8988T (cell line): ENCODE results near the gene PAXX.
"Not testable (repeated sequence)": the region's sequence is repeated elsewhere in the genome, so short reads cannot be mapped to it uniquely, and the experiment has no call there.

Source experiments
- DNase-seq: peaks from one replicate; pipeline ENCODE4 v3.0.0; 2011

The PAXX gene

DNA sequence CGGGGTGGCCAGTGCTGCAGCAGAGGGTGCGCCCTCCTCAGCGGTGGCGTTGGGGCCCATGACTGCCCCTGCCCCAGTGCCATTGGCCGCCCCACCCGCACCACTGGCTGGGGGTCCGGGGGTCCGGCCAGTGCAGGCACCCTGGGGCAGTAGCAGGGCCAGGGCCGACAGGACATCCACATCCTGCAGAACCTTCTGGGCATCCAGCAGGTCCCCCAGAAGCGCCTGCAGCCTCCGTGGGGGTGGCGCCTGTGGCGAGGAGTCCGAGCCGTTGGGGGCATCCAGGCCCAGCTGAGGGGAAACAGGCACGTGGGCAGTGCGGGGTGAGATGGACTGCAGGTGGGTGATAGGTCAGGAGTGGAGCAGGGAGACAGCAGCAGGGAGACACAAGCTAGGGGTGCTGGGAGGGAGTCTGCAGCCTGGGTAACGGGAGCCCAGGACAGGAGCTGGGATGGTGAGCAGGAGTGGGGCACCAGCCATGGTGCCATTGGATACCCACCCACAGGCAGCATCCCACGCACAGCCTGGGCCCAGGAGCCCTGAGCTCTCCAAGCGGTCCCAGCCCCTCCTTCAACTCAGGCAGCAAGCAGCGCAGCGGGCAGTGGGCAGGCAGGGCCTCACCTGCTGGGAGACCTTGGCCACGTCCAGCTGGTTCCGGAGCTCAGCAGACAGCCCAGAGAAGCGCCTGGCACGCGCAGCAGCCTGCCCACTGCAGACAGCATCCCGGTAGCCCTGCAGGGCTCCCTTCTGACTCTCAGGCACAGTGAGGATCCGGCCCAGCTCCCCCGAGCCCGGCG lies 28.7 kb downstream of the PAXX start:
- no peak for DNase-seq

DNA sequence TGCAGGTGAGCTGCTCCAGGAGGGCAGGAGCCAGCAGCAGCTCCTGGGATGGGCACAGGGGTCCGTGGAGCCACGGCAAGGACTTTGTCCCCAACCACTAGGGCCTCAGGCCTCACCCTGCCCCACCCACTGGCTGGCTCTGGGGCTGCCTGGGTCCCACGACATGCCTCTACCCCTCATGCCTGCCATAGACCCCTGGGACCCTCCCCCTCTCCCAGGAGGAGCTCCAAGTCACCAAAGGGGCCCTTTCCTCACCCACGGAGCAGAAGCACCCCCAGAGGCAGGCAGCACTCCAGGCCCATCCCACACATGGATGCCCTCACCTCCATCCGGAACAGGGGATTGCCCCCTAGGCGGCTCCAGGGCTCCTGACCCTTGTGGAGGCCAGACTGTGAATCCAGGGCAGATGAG lies 29.4 kb downstream of the PAXX start:
- DNase-seq = no peak

DNA sequence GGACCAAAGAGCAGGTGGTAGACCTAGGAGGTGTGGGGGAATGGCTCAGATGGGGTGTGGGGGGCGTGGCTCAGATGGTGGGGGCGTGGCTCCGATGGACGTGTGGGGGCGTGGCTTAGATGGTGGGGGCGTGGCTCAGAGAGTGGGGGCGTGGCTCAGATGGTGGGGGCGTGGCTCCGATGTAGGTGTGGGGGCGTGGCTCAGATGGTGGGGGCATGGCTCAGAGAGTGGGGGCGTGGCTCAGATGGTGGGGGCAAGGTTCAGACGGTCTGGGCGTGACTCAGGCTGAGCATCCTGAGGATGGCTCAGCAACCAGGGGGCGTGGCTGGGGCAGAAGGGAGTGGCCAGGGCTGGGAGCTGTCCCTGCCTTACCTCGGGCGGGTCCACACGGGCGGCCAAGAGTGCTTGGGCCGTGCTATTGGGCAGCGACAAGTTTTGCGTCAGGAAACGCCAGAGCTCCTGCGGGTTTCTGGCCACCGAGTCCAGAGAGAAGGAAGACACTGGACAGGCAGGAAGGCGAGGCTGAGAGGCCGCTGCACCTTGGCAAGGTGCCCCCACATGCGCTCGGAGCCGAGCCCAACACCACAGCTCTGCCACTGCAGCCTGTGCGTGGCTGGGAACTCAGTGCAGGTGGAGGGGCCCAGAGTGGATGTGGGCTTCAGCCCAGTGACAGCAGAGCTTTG lies 29.9 kb downstream of the PAXX start:
- no peak for DNase-seq

DNA sequence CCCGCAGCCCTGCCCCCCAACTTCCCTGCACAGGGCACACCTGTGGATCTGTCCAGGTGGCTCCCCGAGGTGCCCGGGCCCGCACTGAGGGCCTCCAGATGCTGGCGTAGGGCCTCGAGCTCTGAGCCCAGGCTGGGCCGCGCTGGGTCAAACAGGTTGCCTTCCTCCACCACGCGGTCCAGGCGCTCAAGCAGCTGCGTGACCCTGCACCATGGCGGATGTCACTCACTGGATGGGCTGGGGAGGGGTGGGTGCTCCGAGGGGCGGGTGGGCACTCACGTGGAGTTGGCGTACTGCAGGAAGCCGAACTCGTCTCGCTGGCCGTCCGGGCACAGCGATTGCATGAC lies 30.4 kb downstream of the PAXX start:
- no peak for DNase-seq

DNA sequence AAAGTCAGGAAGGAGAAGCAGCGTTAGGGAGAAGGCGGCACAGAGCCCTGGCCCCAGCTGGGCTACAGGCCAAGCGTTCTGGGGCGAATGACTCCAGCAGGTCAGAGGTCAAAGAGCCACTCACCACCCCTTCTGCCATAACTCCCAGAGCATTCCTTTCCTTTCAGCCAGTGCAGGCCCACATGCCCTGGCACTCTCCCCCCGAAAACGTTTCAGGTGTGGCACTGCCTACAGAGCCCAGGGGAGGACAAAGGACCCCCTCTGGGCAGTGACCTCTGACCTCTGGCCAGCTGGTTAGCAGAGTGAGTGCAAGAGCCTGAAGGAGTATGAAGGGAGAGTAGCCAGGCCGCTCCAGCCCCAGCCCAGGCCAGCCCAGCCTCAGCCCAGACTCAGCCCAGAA lies 30.9 kb downstream of the PAXX start:
- DNase-seq = no peak

DNA sequence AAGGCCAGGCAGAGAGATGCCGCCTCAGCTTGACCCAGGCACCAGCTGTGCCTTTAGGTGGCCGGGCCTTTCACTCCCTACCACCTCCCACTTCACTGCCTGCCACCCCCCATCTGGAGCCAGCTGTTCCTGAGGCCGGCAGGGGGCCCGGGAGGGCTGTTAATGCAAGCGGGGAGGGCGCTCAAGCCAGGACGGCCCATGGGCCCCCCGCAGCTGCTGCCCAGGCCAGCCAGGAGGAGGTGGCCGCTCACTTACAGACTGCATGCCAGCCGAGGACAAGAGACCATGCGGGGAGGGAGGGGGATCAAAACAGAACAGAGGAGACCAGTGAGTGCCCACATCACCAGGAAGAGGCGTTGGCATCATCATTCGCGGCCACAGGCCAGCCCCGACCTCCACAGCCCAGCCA lies 31.4 kb downstream of the PAXX start:
- no peak for DNase-seq

DNA sequence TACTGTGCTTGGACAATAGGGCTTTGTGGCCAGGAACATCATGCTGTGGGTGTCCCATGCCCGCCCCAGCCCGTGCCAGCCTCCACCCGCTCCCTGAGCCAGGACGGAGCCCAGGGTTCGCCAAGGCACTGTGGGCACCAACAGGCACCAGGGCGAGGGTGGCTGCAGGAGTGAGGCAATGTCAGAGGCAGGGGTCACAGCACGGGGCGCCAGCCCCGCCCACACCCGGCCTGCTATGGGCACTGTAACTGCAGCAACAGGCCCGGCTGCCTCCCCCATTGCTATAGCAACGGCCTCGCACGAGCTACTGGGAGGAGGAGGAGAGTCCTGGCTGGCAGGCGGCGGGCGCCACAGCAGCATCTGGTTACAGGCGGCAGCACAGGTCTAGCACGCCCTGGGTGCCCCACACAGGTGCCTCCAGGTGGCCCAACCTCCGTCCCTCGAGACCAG lies 33.3 kb downstream of the PAXX start:
- DNase-seq = no peak

DNA sequence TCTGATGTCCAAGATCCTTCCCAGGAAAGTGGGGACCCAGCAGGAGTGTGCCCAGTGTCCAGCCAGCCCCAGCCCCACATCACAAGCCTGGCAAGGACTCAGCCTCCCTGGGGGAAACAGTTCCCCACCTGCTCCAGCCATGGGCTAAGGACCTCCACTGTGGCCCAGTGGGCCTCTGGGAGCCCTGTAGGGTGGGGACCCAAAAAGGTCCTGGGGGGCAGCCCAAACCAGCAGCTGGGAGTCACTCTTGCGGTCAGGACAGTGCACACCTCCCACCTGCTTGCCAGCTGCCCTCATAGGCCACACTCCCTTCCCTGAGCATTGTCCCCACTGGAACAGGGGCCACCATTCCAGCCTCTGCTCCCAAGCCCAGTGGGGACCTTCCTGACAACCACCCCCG lies 34.2 kb downstream of the PAXX start:
- DNase-seq = no peak

DNA sequence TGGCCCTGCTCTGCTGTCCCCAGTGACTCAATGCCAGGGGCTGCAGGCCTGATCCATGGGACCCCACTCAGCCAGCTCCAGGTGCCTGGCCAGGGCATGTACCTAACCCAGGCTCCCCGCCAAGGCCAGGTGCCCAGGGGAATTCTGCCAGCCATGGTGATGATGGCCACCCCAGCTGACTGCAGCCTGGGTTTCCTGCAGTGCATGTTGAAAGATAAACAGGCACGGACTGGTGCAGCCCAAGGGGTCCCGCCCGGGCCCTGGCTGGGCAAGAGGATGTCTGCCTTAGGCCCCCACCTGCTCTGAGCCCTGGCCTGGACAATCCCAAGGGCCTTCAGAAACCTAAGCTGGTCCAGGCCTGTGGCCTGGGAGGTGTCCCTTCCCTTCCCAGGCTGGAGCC lies 34.6 kb downstream of the PAXX start:
- no peak for DNase-seq

DNA sequence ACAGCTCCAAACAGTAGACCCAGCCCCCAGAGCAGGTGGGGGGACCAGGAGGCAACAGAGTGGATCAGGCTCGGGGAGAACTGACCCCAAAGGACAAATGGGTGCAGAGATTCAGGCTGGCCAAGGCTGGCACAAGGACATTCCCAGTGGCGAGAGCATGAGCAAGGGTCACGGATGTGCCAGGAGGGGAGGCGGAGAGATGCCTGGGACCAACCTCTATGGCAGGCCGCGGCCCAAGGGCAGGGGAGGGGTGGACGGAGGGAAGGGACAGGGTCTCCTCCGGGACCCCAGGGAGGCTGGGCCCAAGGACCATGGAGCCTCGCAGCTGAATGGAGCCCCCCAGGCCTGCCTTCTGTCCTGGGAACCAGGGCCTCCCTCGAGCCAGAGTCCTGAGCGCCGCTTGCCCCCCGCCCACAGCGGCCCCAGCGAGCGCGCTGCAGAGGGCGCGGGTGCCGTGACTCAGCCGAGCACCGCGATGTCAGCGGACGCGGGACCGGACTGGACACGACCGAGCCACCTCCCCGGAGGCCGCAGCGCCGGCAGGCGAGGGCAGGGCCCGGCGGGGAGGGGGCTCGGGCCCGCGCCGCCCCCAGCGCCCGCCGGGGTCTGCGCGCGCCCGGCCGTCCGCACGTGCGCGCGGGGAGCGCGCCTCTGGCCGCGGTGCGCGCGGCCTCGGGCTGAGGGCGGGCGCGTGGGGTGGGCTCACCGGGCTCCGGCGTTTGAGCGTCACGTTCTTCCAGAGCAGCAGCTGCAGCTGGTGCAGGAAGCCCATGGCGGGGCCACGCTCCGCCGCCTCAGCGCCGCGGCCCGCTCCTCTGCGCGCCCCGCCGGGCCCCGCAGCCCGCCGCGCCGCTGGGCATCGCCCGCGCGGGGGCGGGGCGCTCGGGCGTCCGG lies 35.4 kb downstream of the PAXX start, which contains the start of gene ABCA2:
ABCA2 (minus strand) TSS at position 869 of the 894 bp plus-strand sequence; CDS start at position 772, 97 bp downstream.
- DNase-seq = no peak

DNA sequence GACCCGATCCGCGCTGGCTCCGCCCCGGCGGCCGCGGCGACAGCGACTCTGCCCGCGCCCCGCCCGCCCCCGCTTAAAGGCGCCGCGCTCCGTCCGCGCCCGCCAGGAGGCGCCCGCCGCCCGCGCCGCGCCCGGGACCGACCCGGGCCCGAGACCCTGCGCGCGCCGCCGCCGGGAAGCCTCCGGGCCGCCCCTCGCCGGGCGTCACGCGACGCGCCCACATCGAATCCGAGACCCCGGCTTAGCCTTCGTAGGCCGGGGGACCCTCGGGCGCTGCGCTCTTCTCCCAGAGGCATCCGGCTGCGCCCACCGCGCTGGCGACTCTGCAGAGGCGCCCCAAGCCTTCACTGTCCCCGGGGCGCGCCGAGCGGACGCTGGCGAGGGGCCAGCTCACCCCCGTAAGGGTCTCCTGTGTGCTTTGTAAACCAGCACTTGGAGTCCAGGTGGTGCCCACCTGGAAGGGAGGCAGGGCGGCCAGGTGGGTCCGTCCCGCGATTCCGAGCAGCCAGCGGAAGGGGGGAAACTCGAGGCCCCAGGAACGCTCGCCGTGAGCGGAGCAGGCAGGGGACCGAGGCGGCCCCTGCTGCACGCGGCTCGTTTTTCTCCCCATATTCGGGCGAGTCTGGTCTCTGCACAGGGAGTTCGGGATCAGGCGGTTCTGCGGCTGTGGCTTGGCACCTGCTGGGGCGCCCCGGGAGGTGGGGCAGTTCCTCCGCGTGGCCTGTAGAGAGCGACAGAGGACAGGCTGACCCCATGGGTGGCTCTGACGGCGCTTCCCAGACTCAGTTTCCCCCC lies 36.2 kb downstream of the PAXX start:
- peak; percentile 83 for DNase-seq

DNA sequence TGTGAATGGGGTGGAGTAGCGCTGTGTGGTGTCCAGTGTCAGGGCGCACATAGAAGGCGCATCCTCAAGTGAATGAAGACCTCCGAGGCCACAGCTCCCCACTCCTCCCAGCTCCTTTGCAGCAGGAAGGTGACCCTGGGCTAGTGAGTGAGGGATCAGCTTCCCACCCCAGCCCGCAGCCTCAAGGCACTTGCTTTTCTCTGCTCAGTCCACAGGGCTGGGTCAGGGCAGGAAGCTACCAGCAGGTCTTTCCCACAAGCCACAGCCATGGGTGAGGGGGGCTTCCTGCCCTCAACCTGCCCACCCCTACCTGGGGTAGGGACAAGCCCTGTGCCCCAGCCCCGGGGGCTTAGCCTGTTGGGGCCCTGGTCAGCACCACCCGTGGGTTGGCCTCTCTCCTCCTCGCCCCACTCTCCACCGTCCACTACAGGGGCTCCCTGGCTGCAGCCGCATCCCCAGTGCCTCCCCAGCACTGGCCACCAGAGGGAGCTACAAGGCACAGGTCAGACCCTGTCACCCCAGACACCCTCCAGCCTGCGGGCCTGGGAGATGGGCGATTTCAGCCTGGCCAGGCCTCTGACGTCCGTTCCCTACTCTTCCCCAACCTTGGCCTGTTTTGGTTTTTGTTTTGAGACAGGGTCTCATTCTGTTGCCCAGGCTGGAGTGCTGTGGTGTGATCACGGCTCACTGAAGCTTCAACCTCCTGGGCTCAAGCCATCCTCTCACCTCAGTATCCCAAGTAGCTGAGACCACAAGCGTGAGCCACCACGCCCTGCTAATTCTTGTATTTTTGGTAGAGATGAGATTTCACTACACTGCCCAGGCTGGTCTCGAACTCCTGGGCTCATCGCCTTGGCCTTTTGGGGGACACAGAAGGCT lies 37.1 kb downstream of the PAXX start:
- DNase-seq = peak; percentile 86

DNA sequence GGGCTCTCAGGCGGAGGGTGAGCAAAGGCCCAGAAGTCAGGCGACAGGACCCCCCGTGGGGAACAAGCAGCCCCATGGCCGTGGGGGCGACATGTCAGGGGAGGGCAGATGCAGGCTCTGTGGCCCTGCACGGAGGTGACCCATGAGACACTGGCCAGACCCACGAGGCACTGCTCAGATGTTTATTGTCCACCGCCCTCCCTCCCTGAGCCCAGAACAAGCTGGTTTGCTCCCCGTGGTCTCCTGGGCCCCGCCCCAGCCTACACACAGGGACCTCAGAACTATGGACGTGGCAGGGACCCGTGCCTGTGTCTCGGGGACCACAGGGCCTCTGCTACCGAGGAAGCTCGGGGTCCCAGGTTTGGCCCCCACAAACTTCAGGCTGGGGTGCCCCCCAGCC lies 37.8 kb downstream of the PAXX start:
- no peak for DNase-seq

DNA sequence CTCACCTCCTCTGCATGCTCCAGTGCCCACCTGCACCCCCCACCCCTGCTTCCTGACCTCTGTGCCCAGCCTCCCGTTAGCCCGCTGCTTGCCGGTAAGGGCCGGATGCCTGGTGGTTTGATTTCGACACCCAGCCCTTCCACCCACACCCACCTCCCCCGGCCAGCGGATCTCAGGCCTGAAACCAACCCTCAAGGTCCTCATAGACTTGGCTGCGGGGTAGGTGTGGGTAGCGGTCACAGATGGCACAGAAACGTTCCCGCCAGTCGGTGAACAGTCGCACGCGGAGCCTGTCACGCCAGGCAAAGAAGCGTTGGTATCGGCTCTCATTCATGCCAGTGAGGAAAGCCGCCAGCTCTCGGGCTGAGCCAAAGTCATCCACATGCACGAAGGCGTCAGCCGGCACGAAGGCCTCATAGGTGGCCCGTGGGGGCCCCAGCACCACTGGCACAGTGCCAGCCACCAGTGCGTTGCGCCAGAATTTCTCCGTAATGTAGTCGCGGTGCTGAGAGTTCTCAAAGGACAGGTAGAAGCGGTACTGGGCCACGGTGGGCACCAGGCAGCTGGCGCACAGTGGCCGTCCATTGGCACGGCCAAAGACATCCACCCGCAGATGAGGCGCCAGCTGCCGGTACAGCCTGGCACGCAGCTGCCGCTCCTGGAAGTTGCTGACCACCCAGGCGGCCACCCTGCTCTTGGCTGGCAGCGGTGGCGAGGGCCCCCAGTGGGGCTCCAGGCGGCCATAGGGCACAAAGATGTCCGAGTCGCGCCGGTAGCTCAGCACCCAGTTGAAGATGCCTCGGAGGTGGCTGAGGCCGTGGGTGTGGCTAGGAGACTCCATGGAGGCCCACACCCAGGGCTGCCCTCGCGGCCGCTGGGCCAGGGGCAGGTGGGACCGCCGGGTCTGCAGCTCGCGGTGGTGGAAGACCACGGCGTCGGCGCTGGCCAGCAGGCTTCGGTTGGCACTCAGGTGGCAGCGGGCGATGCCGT lies 38.6 kb downstream of the PAXX start:
- no peak for DNase-seq

DNA sequence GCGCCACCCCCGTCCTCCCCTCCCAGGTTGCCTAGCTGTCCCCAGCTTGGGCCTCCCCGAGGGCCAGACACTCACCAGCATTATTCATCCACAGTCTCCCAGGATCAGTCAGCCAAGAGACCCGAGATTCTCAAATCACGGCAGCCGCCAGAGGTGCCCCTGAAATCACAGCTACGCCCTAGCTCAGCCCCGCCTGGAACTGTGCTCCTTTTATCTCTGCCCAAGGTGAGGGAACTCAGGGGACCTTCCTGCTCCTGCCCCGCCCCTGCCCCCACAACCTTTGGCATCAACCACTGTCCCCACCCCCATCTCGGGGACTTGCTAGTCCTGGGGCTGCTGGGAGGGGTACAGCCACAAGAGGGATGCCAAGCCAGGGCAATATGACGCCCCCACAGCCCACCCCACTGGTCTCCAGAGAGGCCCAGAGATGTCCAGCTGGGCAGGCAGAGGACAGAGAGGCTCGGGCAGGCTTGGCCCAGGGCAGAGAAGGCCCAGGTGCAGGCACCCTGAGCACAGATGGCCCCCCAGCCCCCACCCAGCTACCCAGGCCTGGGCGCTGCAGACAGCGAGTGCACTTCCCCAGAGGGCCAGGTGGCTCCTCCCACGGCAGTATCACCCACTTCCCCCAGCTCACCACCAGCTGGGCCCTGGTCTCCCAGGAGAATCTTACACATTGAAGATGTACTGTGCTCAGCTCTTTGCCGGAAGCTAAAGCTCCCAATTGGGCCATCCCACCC lies 39.9 kb downstream of the PAXX start, which contains the start of gene FUT7:
FUT7 (minus strand) TSS at position 185 of the 737 bp plus-strand sequence; CDS start at position 88, 97 bp downstream.
- no peak for DNase-seq

DNA sequence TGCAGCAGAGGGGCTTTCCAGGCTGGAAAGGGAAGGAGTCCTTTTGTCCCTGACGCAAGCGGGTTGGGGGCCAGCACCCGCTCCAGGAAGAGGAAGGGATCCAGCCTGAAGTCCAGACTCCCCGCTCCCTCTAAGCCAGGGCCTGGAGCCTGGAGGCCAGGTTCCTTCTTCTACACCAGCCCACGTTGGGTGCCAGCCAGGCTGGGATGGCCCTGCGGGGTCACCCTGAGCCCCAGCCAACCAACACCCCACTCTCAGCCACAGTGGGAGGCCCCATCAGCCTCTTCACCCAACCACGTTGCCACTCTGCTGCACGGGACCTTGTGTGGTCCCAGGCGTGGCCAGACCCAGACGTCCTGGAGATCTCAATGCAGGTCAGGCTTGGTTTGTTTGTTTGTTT lies 40.6 kb downstream of the PAXX start:
- no peak for DNase-seq

DNA sequence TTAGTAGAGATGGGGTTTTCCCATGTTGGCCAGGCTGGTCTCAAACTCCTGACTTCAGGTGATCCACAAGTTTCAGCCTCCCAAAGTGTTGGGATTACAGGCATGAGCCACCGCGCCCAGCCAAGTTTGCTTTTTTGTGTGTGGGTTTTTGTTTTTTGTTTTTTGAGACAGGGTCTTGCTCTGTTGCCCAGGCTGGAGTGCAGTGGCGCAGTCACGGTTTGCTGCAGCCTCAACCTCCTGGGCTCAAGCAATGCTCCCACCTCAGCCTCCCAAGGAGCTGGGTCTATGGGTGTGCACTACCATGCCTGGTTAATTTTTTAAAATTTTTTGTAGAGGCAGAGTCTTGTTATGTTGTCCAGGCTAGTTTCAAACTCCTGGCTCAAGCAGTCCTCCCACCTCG lies 41.3 kb downstream of the PAXX start:
- DNase-seq = not testable (repeated sequence)

DNA sequence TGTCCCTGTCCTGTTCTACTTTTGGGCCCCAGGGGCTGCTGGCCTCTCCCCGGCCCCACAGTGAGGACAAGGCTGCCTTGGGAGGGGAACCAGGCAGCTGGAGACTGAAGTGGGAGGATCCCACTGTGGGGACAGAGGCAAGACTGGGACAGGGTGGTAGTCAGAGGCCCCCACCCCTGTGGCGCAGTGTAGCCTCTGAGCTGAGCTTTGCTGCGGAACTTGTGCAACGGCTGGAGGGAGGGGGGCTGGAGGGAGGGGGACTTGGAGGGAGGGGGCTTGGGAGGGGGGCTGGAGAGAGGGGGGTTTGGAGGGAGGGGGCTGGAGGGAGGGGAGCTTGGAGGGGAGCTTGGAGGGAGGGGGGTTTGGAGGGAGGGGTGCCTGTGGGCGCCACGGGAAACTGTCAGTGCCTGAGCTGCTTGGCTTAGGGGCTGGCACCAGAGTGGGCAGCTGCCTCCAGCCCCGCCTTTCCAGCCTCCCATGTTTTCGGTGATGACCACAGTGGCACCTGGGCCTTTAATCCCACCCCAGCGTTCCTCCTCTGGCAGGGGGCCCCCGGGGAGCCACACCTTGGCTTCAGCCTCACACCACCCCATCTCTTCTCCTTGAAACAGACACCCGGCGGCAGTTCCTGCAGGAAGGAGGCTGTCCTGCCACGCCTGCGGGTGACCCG lies 42.0 kb downstream of the PAXX start:
- no peak for DNase-seq
